GM19035 (cell line): Measurements from ENCODE around the gene KRT16.
"Not testable (repeated sequence)": the region's sequence is repeated elsewhere in the genome, so short reads cannot be mapped to it uniquely, and the experiment has no call there.

Experiments
- ATAC-seq: cut with Tn5 transposase; IDR thresholded peaks from one replicate; pipeline ENCODE4 v1.9.1; 2021; ENCODE audit not compliant: unreplicated experiment

The KRT16 gene

GRCh38 chr17:41585301-41586056 lies 27.1 kb downstream of the KRT16 start:
- ATAC-seq, result no peak

- ATAC-seq, result not testable (repeated sequence)
Measured at GRCh38 chr17:41584331-41584927, 28.1 kb downstream of the KRT16 start.

DNA sequence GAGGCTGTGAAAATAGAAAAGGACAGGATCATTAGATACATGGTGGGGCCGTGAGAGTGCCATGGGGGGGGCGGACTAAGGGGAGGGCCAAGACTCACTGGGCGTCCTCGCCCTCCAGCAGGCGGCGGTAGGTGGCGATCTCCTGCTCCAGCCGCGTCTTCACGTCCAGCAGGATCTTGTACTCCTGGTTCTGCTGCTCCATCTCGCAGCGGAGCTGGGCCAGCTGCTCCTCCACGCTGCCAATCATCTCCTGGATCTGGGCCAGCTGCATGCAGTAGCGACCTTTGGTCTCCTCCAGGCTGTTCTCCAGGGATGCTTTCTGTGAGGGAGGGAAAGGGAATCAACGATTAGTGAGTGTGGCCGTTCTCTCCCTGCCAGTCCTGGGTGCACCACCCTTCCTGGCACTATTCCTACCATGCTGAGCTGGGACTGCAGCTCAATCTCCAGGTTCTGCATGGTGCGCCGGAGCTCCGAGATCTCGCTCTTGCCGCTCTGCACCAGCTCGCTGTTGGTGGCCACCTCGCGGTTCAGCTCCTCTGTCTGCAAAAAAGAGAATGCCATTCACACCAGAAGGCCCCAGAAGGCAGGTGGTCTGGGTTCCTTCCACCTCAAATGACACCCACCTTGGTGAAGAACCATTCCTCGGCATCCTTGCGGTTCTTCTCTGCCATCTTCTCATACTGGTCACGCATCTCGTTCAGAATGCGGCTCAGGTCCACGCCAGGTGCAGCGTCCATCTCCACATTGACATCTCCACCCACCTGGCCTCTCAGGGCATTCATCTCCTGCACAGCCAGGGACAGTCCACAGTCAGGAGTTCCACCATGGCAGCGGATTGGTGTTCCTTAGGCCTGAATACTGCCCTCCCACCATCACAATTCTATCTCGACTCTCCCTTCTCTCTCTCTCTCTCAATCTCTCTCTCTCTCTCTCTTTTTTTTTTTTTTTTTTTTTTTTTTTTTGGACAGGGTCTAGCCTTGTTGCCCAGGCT lies 29.1 kb downstream of the KRT16 start:
- ATAC-seq, result no peak

DNA sequence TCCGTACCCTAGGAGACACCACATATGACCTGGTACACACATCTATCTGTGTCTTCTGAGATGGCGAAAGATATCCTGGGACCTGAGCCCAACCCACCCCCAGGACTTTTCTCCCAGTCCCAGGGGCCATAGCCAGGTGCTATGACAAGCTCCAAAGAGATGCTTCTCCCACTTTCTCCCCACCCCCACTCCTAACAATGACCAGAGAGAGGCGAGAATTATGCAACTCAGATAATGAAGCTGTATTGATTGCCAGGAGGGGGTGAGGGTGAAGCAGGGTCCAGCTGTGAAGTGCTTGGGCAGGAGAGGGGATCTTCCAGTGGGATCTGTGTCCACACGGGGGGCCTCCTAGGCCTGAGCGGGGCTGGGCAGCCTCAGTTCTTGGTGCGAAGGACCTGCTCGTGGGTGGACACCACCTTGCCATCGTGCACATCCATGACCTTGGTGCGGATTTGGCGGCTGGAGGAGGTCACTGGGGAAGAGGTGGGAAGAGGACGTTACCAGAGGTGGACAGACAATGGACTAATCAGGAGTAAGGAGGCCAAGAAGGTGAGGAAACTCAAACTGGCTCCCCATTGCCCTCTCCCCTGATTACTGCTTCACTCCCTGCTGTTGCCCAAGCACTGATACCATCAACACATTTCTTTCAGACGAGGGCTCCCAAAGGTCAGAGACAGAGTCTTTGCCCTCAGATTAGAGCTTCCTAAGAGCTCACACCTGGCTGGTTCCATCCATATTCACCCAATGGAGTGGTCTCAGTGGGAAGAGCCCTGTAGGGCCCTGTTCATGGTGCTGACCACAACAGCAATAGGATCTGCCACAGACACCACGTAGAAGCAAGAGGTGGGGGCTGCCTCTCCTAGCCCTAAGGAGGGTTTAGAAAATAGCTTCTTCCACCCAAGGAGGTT lies 30.3 kb downstream of the KRT16 start:
- not testable (repeated sequence) for ATAC-seq

- no peak for ATAC-seq
Measured at GRCh38 chr17:41581366-41582060, 31.1 kb downstream of the KRT16 start.

GRCh38 chr17:41580687-41581365 lies 31.7 kb downstream of the KRT16 start:
- ATAC-seq, result no peak

- no peak for ATAC-seq
Measured at GRCh38 chr17:41580244-41580575, 32.4 kb downstream of the KRT16 start.

- ATAC-seq, result no peak
Measured at GRCh38 chr17:41579484-41580243, 32.9 kb downstream of the KRT16 start.

DNA sequence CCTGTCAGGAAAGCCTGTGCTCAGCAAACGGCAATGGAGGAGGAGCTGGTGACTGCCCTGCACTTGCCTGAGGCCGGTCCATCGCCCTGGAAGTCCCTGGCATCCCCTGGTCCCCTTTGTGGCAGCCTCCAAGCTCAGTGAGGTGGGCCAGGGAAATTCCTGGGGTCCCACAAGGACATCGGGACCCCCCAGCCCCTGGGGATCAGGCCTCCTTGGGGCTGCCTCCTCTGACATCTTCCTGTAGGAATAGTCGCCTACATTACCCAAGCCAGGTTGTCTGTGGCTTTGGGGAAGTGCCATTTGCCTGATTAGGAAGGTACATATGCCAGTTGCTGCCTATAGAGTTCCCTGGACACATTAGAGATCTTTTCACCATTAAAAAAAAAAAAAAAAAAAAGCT lies 33.6 kb downstream of the KRT16 start:
- ATAC-seq, result no peak

DNA sequence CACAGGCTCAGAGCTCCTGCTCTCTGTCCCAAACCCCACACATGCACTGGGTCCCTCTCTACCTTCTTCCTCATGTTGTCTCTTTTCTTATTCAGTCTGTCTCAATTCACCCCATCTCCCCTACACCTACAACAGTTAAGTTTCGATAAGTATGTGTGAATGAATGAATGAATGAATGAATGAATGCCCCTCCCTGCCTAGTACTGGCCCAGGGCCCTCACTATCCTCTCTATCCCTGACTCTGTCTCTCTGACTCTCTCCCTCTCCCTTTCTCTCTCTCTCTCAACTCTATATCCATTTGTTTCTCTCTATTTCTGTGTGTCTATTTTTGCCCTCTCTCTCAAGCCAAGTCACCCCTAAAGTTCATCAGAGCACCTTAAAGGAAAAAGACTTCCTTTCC lies 34.0 kb downstream of the KRT16 start:
- no peak for ATAC-seq

DNA sequence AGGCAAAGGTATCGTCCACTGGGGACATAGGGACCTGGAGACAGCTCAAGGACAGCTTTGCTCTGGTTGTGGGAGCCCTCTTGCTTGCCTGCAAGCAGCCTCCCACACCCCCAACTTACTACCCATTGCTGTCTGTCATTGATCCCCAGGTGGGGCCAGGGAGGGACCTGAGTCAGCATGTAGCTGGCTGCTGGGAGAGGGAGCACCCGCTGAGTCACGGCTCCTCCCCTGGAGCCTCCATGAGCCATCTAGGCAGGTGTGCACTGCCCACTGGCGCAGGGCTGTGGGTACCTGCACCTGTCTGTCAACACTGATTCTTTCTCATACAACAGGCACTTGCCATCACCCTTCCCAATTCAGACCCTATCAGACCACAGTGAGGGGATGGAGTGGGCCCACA lies 35.8 kb downstream of the KRT16 start:
- ATAC-seq, result not testable (repeated sequence)

GRCh38 chr17:41575336-41575735 lies 37.2 kb downstream of the KRT16 start:
- ATAC-seq, result no peak

GRCh38 chr17:41571561-41572434 lies 40.8 kb downstream of the KRT16 start, which contains the start of gene KRT9:
Gene KRT9 (minus strand): TSS chr17:41572059. CDS start chr17:41571992, 67 bp downstream.
- ATAC-seq, result no peak

DNA sequence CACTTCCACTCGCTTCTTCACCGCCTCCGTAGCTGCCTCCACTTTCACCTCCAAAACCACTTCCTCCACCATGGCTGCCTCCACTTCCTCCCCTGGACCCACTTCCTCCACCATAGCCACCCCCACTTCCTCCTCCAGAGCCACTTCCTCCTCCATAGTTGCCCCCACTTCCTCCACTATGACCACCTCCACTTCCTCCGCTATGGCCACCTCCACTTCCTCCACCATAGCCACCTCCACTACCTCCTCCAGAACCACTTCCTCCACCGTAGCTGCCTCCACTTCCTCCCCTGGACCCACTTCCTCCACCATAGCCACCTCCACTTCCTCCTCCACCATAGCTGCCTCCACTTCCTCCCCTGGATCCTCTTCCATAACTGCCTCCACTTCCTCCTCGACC lies 45.2 kb downstream of the KRT16 start:
- no peak for ATAC-seq

GRCh38 chr17:41565338-41565737 lies 47.2 kb downstream of the KRT16 start:
- no peak for ATAC-seq

DNA sequence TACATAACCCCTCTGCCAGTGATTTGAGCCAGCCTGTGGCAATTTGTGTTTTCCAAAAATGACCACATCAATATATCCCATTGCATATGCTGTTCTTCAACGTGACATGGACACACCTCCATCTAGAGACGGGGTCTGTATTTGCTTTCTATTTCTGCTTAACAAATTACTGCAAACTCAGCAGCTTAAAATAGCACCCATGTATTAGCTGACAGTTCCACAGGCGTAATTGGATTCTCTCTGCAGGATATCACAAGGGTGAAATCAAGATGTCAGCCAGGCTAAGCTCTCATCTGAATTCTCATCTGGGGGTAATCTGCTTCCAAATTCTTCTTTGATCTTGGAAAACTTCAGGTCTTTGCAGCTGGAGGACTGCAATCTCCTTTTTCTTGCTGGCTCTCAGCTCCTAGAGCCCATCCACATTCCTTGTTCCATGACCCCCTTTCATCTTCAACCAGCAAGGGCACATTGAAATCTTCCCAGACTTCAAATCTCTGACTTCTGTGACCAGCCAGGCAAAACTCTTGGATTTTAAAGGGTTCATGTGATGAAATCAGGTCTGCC lies 48.9 kb downstream of the KRT16 start:
- ATAC-seq, result no peak

DNA sequence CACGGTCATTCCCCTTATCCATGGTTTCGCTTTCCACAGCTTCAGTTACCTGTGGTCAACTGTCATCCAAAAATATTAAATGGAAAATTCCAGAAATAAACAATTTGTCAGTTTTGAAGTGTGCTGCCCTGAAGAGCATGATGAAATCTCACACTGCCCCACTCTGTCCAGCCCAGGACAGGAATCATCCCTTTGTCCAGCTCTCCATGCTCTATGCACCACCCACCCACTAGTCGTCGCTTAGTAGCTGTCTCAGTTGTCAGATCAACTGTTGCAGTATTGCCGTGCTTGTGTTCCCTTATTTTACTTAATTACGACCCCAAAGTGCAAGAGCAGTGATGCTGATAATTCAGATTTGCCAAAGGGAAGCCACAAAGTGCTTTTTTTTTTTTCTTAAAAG lies 51.0 kb downstream of the KRT16 start:
- ATAC-seq, result no peak
